Kidney (tissue), 14 donors: ENCODE measurements around the gene RNF123. TPM values are rescaled to one million over a fixed set of nuclear protein-coding genes. Genes with fewer than 3 reads are reported as not detected.

Experiments used
- DNase-seq, 5 donors: peaks; one replicate each; pipeline ENCODE4 v3.0.0-alpha.2; 2013 to 2020
- FAIRE-seq: peaks from 2 replicates; lab custom pipeline; 2012; peaks lifted over from hg19 to GRCh38; lab: Jason Lieb, UNC
- H3K27ac ChIP-seq, 2 donors: one replicate each; pipeline ENCODE4 v1.7.0; 2013; ENCODE audit warnings: low read depth in 2 of 2, low read length in 2 of 2, inconsistent platforms in 1 of 2
- H3K27me3 ChIP-seq: one replicate; pipeline ENCODE4 v1.7.1; 2013; ENCODE audit warnings: low read length, inconsistent platforms; ENCODE audit not compliant: control insufficient read depth, insufficient read depth
- H3K36me3 ChIP-seq, 3 donors: one replicate each; pipeline versions ENCODE4 v1.7.0 to v1.7.1; 2013; ENCODE audit warnings: low read length in 3 of 3, control low read depth in 1 of 3, inconsistent platforms in 1 of 3; ENCODE audit not compliant: insufficient read depth in 3 of 3, control insufficient read depth in 2 of 3
- H3K4me1 ChIP-seq, 3 donors: one replicate each; pipeline versions ENCODE4 v1.7.0 to v1.7.1; 2013; ENCODE audit warnings: low read length in 3 of 3, inconsistent platforms in 1 of 3, low read depth in 1 of 3; ENCODE audit not compliant: control insufficient read depth in 2 of 3, insufficient read depth in 2 of 3
- H3K4me3 ChIP-seq, 3 donors: one replicate each; pipeline versions ENCODE4 v1.7.0 to v1.8.1; 2013; ENCODE audit warnings: low read length in 3 of 3, control low read depth in 1 of 3, inconsistent platforms in 1 of 3
- H3K9ac ChIP-seq, 3 donors: one replicate each; pipeline versions ENCODE4 v1.7.0 to v1.7.1; 2013; ENCODE audit warnings: low read length in 3 of 3, control low read depth in 1 of 3, inconsistent platforms in 1 of 3
- H3K9me3 ChIP-seq, 3 donors: one replicate each; pipeline versions ENCODE4 v1.7.0 to v1.7.1; 2013; ENCODE audit warnings: low read length in 3 of 3, control low read depth in 1 of 3, inconsistent platforms in 1 of 3; ENCODE audit not compliant: control insufficient read depth in 2 of 3, insufficient read depth in 1 of 3
- intact Hi-C: fragments of 100-400 bp; cut with DNase I; formaldehyde crosslinking; loops from one replicate; pipeline ENCODE4 v1.11.1; 2022
- polyA plus RNA-seq: library from polyadenylated mRNA; stranded (reverse); fragments of 350-450 nt; fragmentation: Illumina TruSeq; extraction: RNeasy Lipid Tissue Mini Kit (QIAGEN cat#74804); gene quantifications from one replicate; pipeline ENCODE4 v1.2.3, GENCODE V29; 2014; ENCODE audit warnings: low read depth, low replicate concordance; ENCODE audit not compliant: insufficient read depth
- total RNA-seq: library from RNA; stranded (reverse); fragmentation: NEBNext Ultra II Directional; extraction: Animal tissue kit (Norgen Biotek cat#: 25700); gene quantifications from one replicate; pipeline ENCODE4 v1.2.1, GENCODE V29; 2021
- TF ChIP-seq, protein P1 (sequence below): IDR thresholded peaks from 3 replicates; pipeline ENCODE4 v1.5.1; 2012; ENCODE audit warnings: mild to moderate bottlenecking, moderate library complexity, borderline replicate concordance; ENCODE audit not compliant: insufficient read depth; ENCODE audit errors: extremely low read depth
- donor health status: control.
- donor health status: control.
- donor health status: control.
- donor health status: control.
- donor health status: control.
- donor health status: DM: yes; HTN: yes; CAD: no.
- donor health status: Normal renal cell carcinoma (clear cell type).

Gene RNF123
- total and polyA plus RNA-seq, 2 donors from 2014 or later: 41.7 to 43.7 TPM

DNA sequence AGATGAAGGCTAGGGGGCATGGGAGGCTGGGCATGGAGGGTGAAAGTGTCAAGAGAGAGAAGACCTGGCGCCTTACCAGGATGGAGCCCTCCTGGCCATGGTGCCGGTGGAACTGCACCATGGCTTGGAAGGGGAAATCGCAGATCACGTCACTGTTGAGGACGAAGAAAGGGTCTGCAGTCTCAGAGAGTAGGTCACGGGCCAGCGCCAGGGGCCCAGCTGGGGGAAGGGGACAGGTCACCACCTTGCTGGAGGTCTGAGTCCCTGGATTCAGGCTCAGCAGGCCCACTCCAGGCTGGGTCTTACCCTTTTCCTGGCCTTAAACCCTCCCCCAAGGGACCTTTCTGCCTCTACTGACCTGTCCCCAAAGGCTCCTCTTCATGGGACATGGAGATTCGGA lies 33.5 kb downstream of the RNF123 start:
- Histone ChIP-seq H3K4me1 (peaks cover 0 to 36% (median 12%) of the 10 kb centered on the region in 3 donors), H3K9me3 (no peaks in the 10 kb centered on the region), H3K9ac (peak overlapping the region; percentile 72 to 96 (median 95)), H3K27me3 (no peaks in the 10 kb centered on the region), H3K4me3 (peak overlapping the region; percentile 79 to 93 (median 91)), H3K36me3 (peaks cover 1 to 23% (median 15%) of the 10 kb centered on the region in 3 donors), H3K27ac (peak overlapping the region in 1 of 2 donors; percentile 95)
- TF ChIP-seq, protein P1, sequence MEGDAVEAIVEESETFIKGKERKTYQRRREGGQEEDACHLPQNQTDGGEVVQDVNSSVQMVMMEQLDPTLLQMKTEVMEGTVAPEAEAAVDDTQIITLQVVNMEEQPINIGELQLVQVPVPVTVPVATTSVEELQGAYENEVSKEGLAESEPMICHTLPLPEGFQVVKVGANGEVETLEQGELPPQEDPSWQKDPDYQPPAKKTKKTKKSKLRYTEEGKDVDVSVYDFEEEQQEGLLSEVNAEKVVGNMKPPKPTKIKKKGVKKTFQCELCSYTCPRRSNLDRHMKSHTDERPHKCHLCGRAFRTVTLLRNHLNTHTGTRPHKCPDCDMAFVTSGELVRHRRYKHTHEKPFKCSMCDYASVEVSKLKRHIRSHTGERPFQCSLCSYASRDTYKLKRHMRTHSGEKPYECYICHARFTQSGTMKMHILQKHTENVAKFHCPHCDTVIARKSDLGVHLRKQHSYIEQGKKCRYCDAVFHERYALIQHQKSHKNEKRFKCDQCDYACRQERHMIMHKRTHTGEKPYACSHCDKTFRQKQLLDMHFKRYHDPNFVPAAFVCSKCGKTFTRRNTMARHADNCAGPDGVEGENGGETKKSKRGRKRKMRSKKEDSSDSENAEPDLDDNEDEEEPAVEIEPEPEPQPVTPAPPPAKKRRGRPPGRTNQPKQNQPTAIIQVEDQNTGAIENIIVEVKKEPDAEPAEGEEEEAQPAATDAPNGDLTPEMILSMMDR: no peak
- peak in 1 of 5 donors; percentile 64 for DNase-seq
- FAIRE-seq: no peak
- intact Hi-C loops: no loop called here

DNA sequence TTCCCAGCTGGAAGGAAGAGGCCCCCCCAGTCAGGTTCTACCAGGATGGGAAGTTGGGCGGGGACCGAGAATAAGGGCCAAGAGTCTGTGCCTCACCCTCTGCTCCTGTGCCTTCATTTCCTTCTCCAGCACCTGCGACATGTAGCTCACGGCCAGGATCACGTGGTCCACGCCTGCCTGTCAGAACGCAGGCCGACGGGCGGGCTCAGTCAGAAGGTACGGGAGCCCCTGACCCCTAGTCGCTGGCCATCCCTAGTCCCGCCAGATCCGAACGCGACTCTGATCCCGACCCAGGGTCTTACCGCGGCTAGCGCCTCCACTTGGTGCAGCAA lies 33.9 kb downstream of the RNF123 start:
- TF ChIP-seq, protein P1: no peak
- peaks cover 2 to 26% (median 16%) of the 10 kb centered on the region in 3 donors for H3K36me3 ChIP-seq
- H3K27ac ChIP-seq: peak overlapping the region; percentile 93 to 95

DNA sequence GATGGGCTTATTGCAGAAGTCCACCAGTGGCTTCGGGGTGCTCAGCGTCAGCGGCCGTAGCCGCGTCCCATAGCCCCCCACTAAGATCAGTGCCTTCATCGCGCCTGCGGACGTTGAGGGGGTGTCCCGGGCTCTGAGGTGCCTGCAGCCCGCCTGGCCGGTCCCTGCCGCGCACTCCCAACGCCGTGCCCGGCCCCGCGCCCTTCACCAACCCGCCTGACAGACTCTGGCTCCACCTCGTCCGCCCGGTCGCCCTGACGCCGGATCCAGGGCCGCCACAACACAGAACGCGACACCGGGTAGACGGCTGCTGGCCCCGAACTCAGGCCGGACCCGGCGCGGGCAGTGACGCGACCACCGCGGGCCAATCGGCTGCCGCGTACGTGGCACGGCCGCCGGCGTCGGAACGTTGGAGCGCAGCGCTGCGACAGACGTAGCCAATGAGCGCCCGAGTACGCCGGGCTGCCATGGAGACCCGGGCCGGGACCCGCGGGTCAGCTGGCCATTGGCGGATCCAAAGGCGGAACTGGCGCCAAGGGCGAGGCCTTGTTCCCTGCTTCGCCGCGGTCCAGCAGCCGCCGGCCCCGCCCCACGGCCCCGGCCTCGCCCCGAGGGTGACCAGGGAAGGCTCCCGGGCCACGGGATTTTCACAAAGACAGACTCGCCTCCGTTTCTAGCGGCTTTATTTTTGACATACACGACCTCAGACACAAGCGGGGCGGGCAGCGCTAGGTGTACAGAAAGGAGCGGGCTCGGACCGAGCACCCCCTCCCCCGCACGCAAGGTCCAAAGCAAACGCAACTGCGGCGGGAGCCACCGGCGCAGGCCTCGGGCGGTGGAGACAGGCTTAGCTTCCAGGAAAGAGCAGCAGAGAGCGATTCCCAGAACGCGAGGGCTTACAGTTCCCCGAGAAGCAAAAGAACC lies 34.5 kb downstream of the RNF123 start, which contains the start of gene GMPPB:
TSS of gene GMPPB (minus strand) at position 324 of the 924 bp plus-strand sequence. CDS start at position 99, 225 bp downstream.
- peaks cover 0 to 32% (median 12%) of the 10 kb centered on the region in 3 donors for H3K4me1 ChIP-seq
- TF ChIP-seq, protein P1: no peak
- peak within 1 kb of the TSS; percentile 72 to 96 (median 95) for H3K9ac ChIP-seq
- intact Hi-C loops: no loop called here
- H3K36me3 ChIP-seq: peaks cover 2 to 26% (median 16%) of the 10 kb centered on the region in 3 donors
- H3K4me3 ChIP-seq: peak within 1 kb of the TSS; percentile 79 to 93 (median 91)
- H3K27me3 ChIP-seq: no peaks in the 10 kb centered on the region
- H3K27ac ChIP-seq: peak within 1 kb of the TSS; percentile 93 to 95
- peak; percentile 97 to 99 (median 98) for DNase-seq
- no peaks in the 10 kb centered on the region for H3K9me3 ChIP-seq
- no peak for FAIRE-seq

More for the DNA sequence above, 33.9 kb downstream of the RNF123 start:
- intact Hi-C loops: no loop called here
- FAIRE-seq (no peak), DNase-seq (peak; percentile 41 to 92 (median 62))
- Histone ChIP-seq H3K4me1 (peaks cover 0 to 36% (median 12%) of the 10 kb centered on the region in 3 donors), H3K9ac (peak overlapping the region; percentile 72 to 96 (median 95)), H3K4me3 (peak overlapping the region; percentile 79 to 93 (median 91)), H3K27me3 (no peaks in the 10 kb centered on the region), H3K9me3 (no peaks in the 10 kb centered on the region)
